ENCODE data around the gene PDP2.

GRCh38 chr16:66869424-66869823, 10.9 kb upstream of the PDP2 start:
- TF ChIP-seq MEIS2 (IDR thresholded peaks at IDR 0.05; ENCODE audit: partially characterized antibody) (no peak), ZBTB40 (IDR thresholded peaks at IDR 0.05) (no peak), ZBTB40 (CRISPR knock-in tag; IDR thresholded peaks at IDR 0.05) (no peak), AFF1 (IDR thresholded peaks at IDR 0.05; ENCODE audit: low read depth in 1 of 2, partially characterized antibody in 2 of 2) (no peak), USF2 (CRISPR knock-in tag; IDR thresholded peaks at IDR 0.05) (no peak), EZH2 (IDR thresholded peaks at IDR 0.05; ENCODE audit: borderline replicate concordance, low read depth, low read length) (no peak), CTCF (IDR thresholded peaks at IDR 0.05 in 2 of 3, conservative IDR thresholded peaks at IDR 0.05 in 1 of 3; ENCODE audit: insufficient read depth in 2 of 3, low read depth in 1 of 3, low read length in 3 of 3) (no peak), ZNF586 (CRISPR knock-in tag; conservative IDR thresholded peaks at IDR 0.05) (no peak), FOSL1 (tag; conservative IDR thresholded peaks at IDR 0.05) (no peak), TCF7L2 (IDR thresholded peaks at IDR 0.05; ENCODE audit: low read depth, low read length) (no peak), TAF1 (IDR thresholded peaks at IDR 0.05; ENCODE audit: control insufficient read depth, extremely low read depth, insufficient read depth, low read length, severe bottlenecking) (no peak), PCBP2 (IDR thresholded peaks at IDR 0.05; ENCODE audit: low read depth, low read length, poor library complexity, severe bottlenecking) (no peak), NCOA2 (IDR thresholded peaks at IDR 0.05; ENCODE audit: partially characterized antibody in 2 of 2) (no peak), ETS1 (conservative IDR thresholded peaks at IDR 0.05; ENCODE audit: control insufficient read depth, low read depth, low read length) (no peak), NCOR1 (IDR thresholded peaks at IDR 0.05) (no peak)

All from K562 (cell line).